Hepatocyte (in vitro differentiated cells): ENCODE results near the gene TNFRSF6B. TPM values are rescaled to one million over a fixed set of nuclear protein-coding genes. Genes with fewer than 3 reads are reported as not detected.

Source experiments
- DNase-seq: peaks from one replicate; pipeline ENCODE4 v3.0.0-alpha.2; 2016; ENCODE audit warnings: low spot score
- H2AFZ ChIP-seq: fragments of 200-600 bp; sonication (generic); 2 replicates; pipeline ENCODE4 v1.6.0; 2016; ENCODE audit warnings: antibody characterized with exemption, mild to moderate bottlenecking
- H3K27ac ChIP-seq: fragments of 200-600 bp; sonication (generic); 2 replicates; pipeline ENCODE4 v1.5.1; 2016; ENCODE audit warnings: mild to moderate bottlenecking
- H3K27me3 ChIP-seq: fragments of 200-600 bp; sonication (generic); 2 replicates; pipeline ENCODE4 v1.6.1; 2016
- H3K36me3 ChIP-seq: fragments of 200-600 bp; sonication (generic); replicated peaks from 2 replicates; pipeline ENCODE4 v1.5.1; 2016; ENCODE audit warnings: low read depth; ENCODE audit not compliant: insufficient read depth
- H3K4me1 ChIP-seq: fragments of 200-600 bp; sonication (generic); 2 replicates; pipeline ENCODE4 v1.5.1; 2016; ENCODE audit warnings: mild to moderate bottlenecking, moderate library complexity; ENCODE audit not compliant: insufficient read depth
- H3K4me2 ChIP-seq: fragments of 200-600 bp; sonication (generic); 2 replicates; pipeline ENCODE4 v1.6.0; 2016
- H3K4me3 ChIP-seq: fragments of 200-600 bp; sonication (generic); 2 replicates; pipeline ENCODE4 v1.5.1; 2016; ENCODE audit warnings: mild to moderate bottlenecking
- H3K79me2 ChIP-seq: fragments of 200-600 bp; sonication (generic); 2 replicates; pipeline ENCODE4 v1.6.0; 2017; ENCODE audit warnings: mild to moderate bottlenecking
- H3K9me2 ChIP-seq: fragments of 200-600 bp; sonication (generic); replicated peaks from 2 replicates; pipeline ENCODE4 v1.6.0; 2017; ENCODE audit warnings: mild to moderate bottlenecking; ENCODE audit not compliant: insufficient read depth
- H3K9me3 ChIP-seq: fragments of 200-600 bp; sonication (generic); 2 replicates; pipeline ENCODE4 v1.5.1; 2016; ENCODE audit warnings: low read depth, mild to moderate bottlenecking
- H4K20me1 ChIP-seq: fragments of 200-600 bp; sonication (generic); 2 replicates; pipeline ENCODE4 v1.6.0; 2016; ENCODE audit warnings: mild to moderate bottlenecking; ENCODE audit not compliant: insufficient read depth, poor library complexity, severe bottlenecking
- CTCF ChIP-seq: fragments of 200-600 bp; sonication (generic); IDR thresholded peaks from 2 replicates; pipeline ENCODE4 v1.5.1; 2016; ENCODE audit warnings: antibody characterized with exemption, mild to moderate bottlenecking; ENCODE audit not compliant: poor library complexity
- EZH2 ChIP-seq: fragments of 200-600 bp; sonication (generic); IDR thresholded peaks from 2 replicates; pipeline ENCODE4 v1.6.1; 2016; ENCODE audit warnings: antibody characterized with exemption, mild to moderate bottlenecking, borderline replicate concordance
- EZH2phosphoT487 ChIP-seq: fragments of 200-600 bp; sonication (generic); IDR thresholded peaks from one replicate; pipeline ENCODE4 v1.6.1; 2018; ENCODE audit warnings: antibody characterized with exemption, mild to moderate bottlenecking, low read depth, moderate library complexity; ENCODE audit not compliant: unreplicated experiment, severe bottlenecking
- WGBS: methylation state at CpG from one replicate; pipeline ENCODE4 v1.1.6; 2016; ENCODE audit warnings: low lambda C conversion rate; ENCODE audit errors: missing lambda C conversion rate; 5-methylcytosine and 5-hydroxymethylcytosine counted together
- polyA plus RNA-seq: library from polyadenylated mRNA; unstranded; fragments of >200 nt; fragmentation: Nextera tagmentation; extraction: Ambion mirVana; gene quantifications from 2 replicates; pipeline ENCODE4 v1.2.1, GENCODE V29; 2016
- total RNA-seq: library from RNA; depleted of rRNA; stranded (reverse); fragments of >200 nt; gene quantifications from 2 replicates; pipeline ENCODE4 v1.2.3, GENCODE V29; 2014

TNFRSF6B gene
- total and polyA plus RNA-seq, 2 experiments from 2014 or later: 0.97 to 4.2 TPM

- H3K4me1 ChIP-seq: peaks cover 13% of the 10 kb centered on the region
Measured at GRCh38 chr20:63704749-63705117, 8.3 kb downstream of the TNFRSF6B start.

GRCh38 chr20:63705232-63706026, 9.0 kb downstream of the TNFRSF6B start:
- Histone ChIP-seq H3K27ac (no peak overlapping the region), H3K4me3 (no peak overlapping the region), H2AFZ (no peak overlapping the region), H3K79me2 (peaks cover 44% of the 10 kb centered on the region), H3K9me2 (no peaks in the 10 kb centered on the region), H3K4me1 (peaks cover 13% of the 10 kb centered on the region), H3K4me2 (no peak overlapping the region), H3K36me3 (no peaks in the 10 kb centered on the region), H3K9me3 (no peaks in the 10 kb centered on the region), H3K27me3 (no peaks in the 10 kb centered on the region), H4K20me1 (peaks cover 3% of the 10 kb centered on the region)
- DNase-seq: no peak
- 94% methylated on average over 8 of the region's 8 CpGs for WGBS
- no peak for TF ChIP-seq CTCF
- no peak for TF ChIP-seq EZH2
- no peak for TF ChIP-seq EZH2phosphoT487

More at GRCh38 chr20:63704749-63705117, 8.3 kb downstream of the TNFRSF6B start:
- no peak overlapping the region for H3K4me3 ChIP-seq
- DNase-seq: no peak
- no peaks in the 10 kb centered on the region for H3K9me3 ChIP-seq
- H2AFZ ChIP-seq: no peak overlapping the region
- H3K9me2 ChIP-seq: no peaks in the 10 kb centered on the region
- TF ChIP-seq CTCF (no peak), EZH2phosphoT487 (no peak), EZH2 (no peak)
- H3K27me3 ChIP-seq: no peaks in the 10 kb centered on the region
- H4K20me1 ChIP-seq: peaks cover 3% of the 10 kb centered on the region
- peaks cover 39% of the 10 kb centered on the region for H3K79me2 ChIP-seq
- no peak overlapping the region for H3K4me2 ChIP-seq
- 80% methylated on average over 6 of the region's 6 CpGs for WGBS
- no peaks in the 10 kb centered on the region for H3K36me3 ChIP-seq
- no peak overlapping the region for H3K27ac ChIP-seq

GRCh38 chr20:63706027-63706695, 9.7 kb downstream of the TNFRSF6B start:
- WGBS: 92% methylated on average over 11 of the region's 12 CpGs
- H3K4me2 ChIP-seq: peak overlapping the region; percentile 98
- TF ChIP-seq EZH2 (no peak), EZH2phosphoT487 (no peak), CTCF (no peak)
- H3K4me3 ChIP-seq: peak overlapping the region; percentile 72
- peaks cover 51% of the 10 kb centered on the region for H3K79me2 ChIP-seq
- H4K20me1 ChIP-seq: peaks cover 3% of the 10 kb centered on the region
- H3K9me3 ChIP-seq: no peaks in the 10 kb centered on the region
- DNase-seq: peak; percentile 4
- no peaks in the 10 kb centered on the region for H3K9me2 ChIP-seq
- peaks cover 13% of the 10 kb centered on the region for H3K4me1 ChIP-seq
- no peaks in the 10 kb centered on the region for H3K27me3 ChIP-seq
- no peaks in the 10 kb centered on the region for H3K36me3 ChIP-seq
- peak overlapping the region; percentile 91 for H3K27ac ChIP-seq
- no peak overlapping the region for H2AFZ ChIP-seq
